Astrocyte of the spinal cord (primary cell): ENCODE measurements around the gene HMGCS2.

ENCODE experiments used
- DNase-seq: peaks from one replicate; pipeline ENCODE4 v3.0.0; 2011; ENCODE audit warnings: low read depth, low spot score
- H3K4me3 ChIP-seq: 2 replicates; pipeline ENCODE4 v1.5.1; 2011; ENCODE audit warnings: low read depth, mild to moderate bottlenecking, low read length, moderate library complexity
- CTCF ChIP-seq: IDR thresholded peaks from 2 replicates; pipeline ENCODE4 v1.5.1; 2012; ENCODE audit warnings: low read depth, mild to moderate bottlenecking, low read length, inconsistent platforms
- in situ Hi-C: cut with HindIII; loops from 2 replicates; pipeline ENCODE4 v1.10.0; 2017; ENCODE audit warnings: low sequenced_read_pairs

The HMGCS2 gene

GRCh38 chr1:119805247-119805646 lies 36.5 kb upstream of the HMGCS2 start:
- TF ChIP-seq CTCF, result no peak
- DNase-seq, result no peak
- no peak overlapping the region for H3K4me3 ChIP-seq
- in situ Hi-C loops, result no loop called here

GRCh38 chr1:119799599-119800177 lies 31.0 kb upstream of the HMGCS2 start:
- DNase-seq, result no peak
- no peak for TF ChIP-seq CTCF
- in situ Hi-C loops, result no loop called here
- H3K4me3 ChIP-seq, result no peak overlapping the region

GRCh38 chr1:119799003-119799402 lies 30.3 kb upstream of the HMGCS2 start:
- in situ Hi-C loops, result no loop called here
- TF ChIP-seq CTCF, result no peak
- DNase-seq, result no peak
- H3K4me3 ChIP-seq, result no peak overlapping the region

- H3K4me3 ChIP-seq, result no peak overlapping the region
- in situ Hi-C loops, result no loop called here
- DNase-seq, result no peak
- TF ChIP-seq CTCF, result no peak
These were observed 28.9 kb upstream of the HMGCS2 start for GRCh38 chr1:119797606-119798005.

- in situ Hi-C loops, result no loop called here
- no peak for DNase-seq
- no peak for TF ChIP-seq CTCF
- no peak overlapping the region for H3K4me3 ChIP-seq
These were observed 28.5 kb upstream of the HMGCS2 start for GRCh38 chr1:119797162-119797561.

- DNase-seq, result no peak
- no peak for TF ChIP-seq CTCF
- H3K4me3 ChIP-seq, result no peak overlapping the region
- in situ Hi-C loops, result no loop called here
These were observed 26.8 kb upstream of the HMGCS2 start for GRCh38 chr1:119795261-119796200.
